Measurements from ENCODE around the gene HARBI1. TPM values are rescaled to one million over a fixed set of nuclear protein-coding genes. Genes with fewer than 3 reads are reported as not detected.

Gene HARBI1
- total and polyA plus RNA-seq, 7 experiments from 2014 or later, result 2.9 to 18.1 (median 7.5) TPM

GRCh38 chr11:46628961-46629360, 11.9 kb upstream of the HARBI1 start:
- Mint-ChIP-seq H3K9me3 (no peaks in the 10 kb centered on the region), H3K27ac (peak overlapping the region in 1 of 9 donors; percentile 7), H3K27me3 (no peaks in the 10 kb centered on the region), H3K36me3 (peaks cover 3 to 30% (median 14%) of the 10 kb centered on the region in 5 donors), H3K4me1 (peaks cover 10 to 39% (median 21%) of the 10 kb centered on the region in 7 donors), H3K4me3 (no peak overlapping the region)
- DNase-seq (no peak), ATAC-seq (no peak)
- Histone ChIP-seq H3K4me3 (ENCODE audit: low read length) (no peak overlapping the region), H3K27me3 (ENCODE audit: control insufficient read depth in 2 of 2, insufficient read depth in 2 of 2, low read length in 2 of 2) (no peaks in the 10 kb centered on the region), H3K9me3 (ENCODE audit: control insufficient read depth in 2 of 3, low read length in 3 of 3) (no peaks in the 10 kb centered on the region), H3K27ac (ENCODE audit: low read depth, low read length) (no peak overlapping the region), H3K36me3 (ENCODE audit: control insufficient read depth in 2 of 3, insufficient read depth in 3 of 3, low read length in 3 of 3) (peaks cover 3 to 58% (median 8%) of the 10 kb centered on the region in 3 experiments), H3K4me1 (ENCODE audit: control insufficient read depth in 2 of 2, insufficient read depth in 2 of 2, low read length in 2 of 2) (no peaks in the 10 kb centered on the region)
- POLR2A ChIA-PET, result no interaction called here
- intact Hi-C loops (cut with micrococcal nuclease), result no loop called here
- CTCF ChIA-PET, result no interaction called here

- peak overlapping the region in 1 of 10 donors; percentile 10 for H3K4me3 Mint-ChIP-seq
- H3K9me3 ChIP-seq (ENCODE audit: control insufficient read depth in 2 of 3, low read length in 3 of 3), result no peaks in the 10 kb centered on the region
- ChIA-PET CTCF (no interaction called here), POLR2A (interaction anchor here (0.6 to 1.0 kb wide), 2 partner anchors 8 to 269 kb away, joined by 4 read pairs; partner anchors contain the start of genes ATG13 and HARBI1)
- ATAC-seq, result no peak
- peaks cover 11 to 53% (median 36%) of the 10 kb centered on the region in 7 donors for H3K4me1 Mint-ChIP-seq
- peaks cover 0 to 31% (median 19%) of the 10 kb centered on the region in 5 donors for H3K36me3 Mint-ChIP-seq
- no peak overlapping the region for H3K27ac ChIP-seq (ENCODE audit: low read depth, low read length)
- no peaks in the 10 kb centered on the region for H3K4me1 ChIP-seq (ENCODE audit: control insufficient read depth in 2 of 2, insufficient read depth in 2 of 2, low read length in 2 of 2)
- H3K27me3 ChIP-seq (ENCODE audit: control insufficient read depth in 2 of 2, insufficient read depth in 2 of 2, low read length in 2 of 2), result no peaks in the 10 kb centered on the region
- H3K36me3 ChIP-seq (ENCODE audit: control insufficient read depth in 2 of 3, insufficient read depth in 3 of 3, low read length in 3 of 3), result peaks cover 7 to 52% (median 8%) of the 10 kb centered on the region in 3 experiments
- no peaks in the 10 kb centered on the region for H3K27me3 Mint-ChIP-seq
- peak overlapping the region in 2 of 9 donors; percentile 10 to 45 for H3K27ac Mint-ChIP-seq
- no peak for DNase-seq
- intact Hi-C loops (cut with micrococcal nuclease), result no loop called here
- H3K4me3 ChIP-seq (ENCODE audit: low read length), result no peak overlapping the region
- H3K9me3 Mint-ChIP-seq, result no peaks in the 10 kb centered on the region
Observed at GRCh38 chr11:46625406-46625805, 8.4 kb upstream of the HARBI1 start.

GRCh38 chr11:46618837-46619236, 1.8 kb upstream of the HARBI1 start:
- H3K4me1 ChIP-seq (ENCODE audit: control insufficient read depth in 2 of 2, insufficient read depth in 2 of 2, low read length in 2 of 2), result peaks cover 17 to 27% of the 10 kb centered on the region in 2 donors
- peak overlapping the region in 9 of 10 donors; percentile 93 to 99 (median 95) for H3K4me3 Mint-ChIP-seq
- peaks cover 0 to 18% (median 4%) of the 10 kb centered on the region in 3 experiments for H3K36me3 ChIP-seq (ENCODE audit: control insufficient read depth in 2 of 3, insufficient read depth in 3 of 3, low read length in 3 of 3)
- peaks cover 24 to 59% (median 42%) of the 10 kb centered on the region in 7 donors for H3K4me1 Mint-ChIP-seq
- H3K9me3 Mint-ChIP-seq, result peaks cover 0 to 5% (median 0%) of the 10 kb centered on the region in 11 donors
- H3K36me3 Mint-ChIP-seq, result peaks cover 0 to 14% (median 13%) of the 10 kb centered on the region in 5 donors
- intact Hi-C loops (cut with micrococcal nuclease), result loop anchor here (5.0 to 10.0 kb wide), 6 partner anchors 227 to 936 kb away; partner anchors contain the start of genes CELF1 (in 1 of the 2), CHRM4 (in 1 of the 2), CSTPP1 (in 1 of the 2) and DDB2 (in 1 of the 2)
- CTCF ChIA-PET, result interaction anchor here (0.7 to 1.6 kb wide), 5 partner anchors 11 to 129 kb away, joined by 3 to 6 read pairs (median 4); partner anchors contain the start of gene AMBRA1
- DNase-seq, result no peak
- H3K27me3 ChIP-seq (ENCODE audit: control insufficient read depth in 2 of 2, insufficient read depth in 2 of 2, low read length in 2 of 2), result no peaks in the 10 kb centered on the region
- H3K9me3 ChIP-seq (ENCODE audit: control insufficient read depth in 2 of 3, low read length in 3 of 3), result no peaks in the 10 kb centered on the region
- H3K27me3 Mint-ChIP-seq, result no peaks in the 10 kb centered on the region
- no peak for ATAC-seq
- peak overlapping the region in 7 of 9 donors; percentile 32 to 100 (median 95) for H3K27ac Mint-ChIP-seq
- H3K4me3 ChIP-seq (ENCODE audit: low read length), result no peak overlapping the region
- POLR2A ChIA-PET, result interaction anchor here (0.6 to 2.9 kb wide), 11 partner anchors 10 to 755 kb away, joined by 3 to 21 read pairs (median 4); partner anchors contain the start of genes AMBRA1, ARHGAP1 and ZNF408
- H3K27ac ChIP-seq (ENCODE audit: low read depth, low read length), result no peak overlapping the region

- Histone ChIP-seq H3K4me3 (ENCODE audit: low read length) (peak overlapping the region; percentile 99), H3K9me3 (ENCODE audit: control insufficient read depth in 2 of 3, low read length in 3 of 3) (no peaks in the 10 kb centered on the region), H3K27me3 (ENCODE audit: control insufficient read depth in 2 of 2, insufficient read depth in 2 of 2, low read length in 2 of 2) (no peaks in the 10 kb centered on the region), H3K36me3 (ENCODE audit: control insufficient read depth in 2 of 3, insufficient read depth in 3 of 3, low read length in 3 of 3) (peaks cover 0 to 16% (median 4%) of the 10 kb centered on the region in 3 experiments), H3K27ac (ENCODE audit: low read depth, low read length) (peak overlapping the region; percentile 100), H3K4me1 (ENCODE audit: control insufficient read depth in 2 of 2, insufficient read depth in 2 of 2, low read length in 2 of 2) (peaks cover 17 to 27% of the 10 kb centered on the region in 2 donors)
- Mint-ChIP-seq H3K9me3 (peaks cover 0 to 5% (median 0%) of the 10 kb centered on the region in 11 donors), H3K27ac (peak overlapping the region; percentile 95 to 100 (median 99)), H3K4me1 (peaks cover 26 to 59% (median 42%) of the 10 kb centered on the region in 7 donors), H3K27me3 (no peaks in the 10 kb centered on the region), H3K36me3 (peaks cover 0 to 14% (median 13%) of the 10 kb centered on the region in 5 donors), H3K4me3 (peak overlapping the region; percentile 93 to 99 (median 96))
- intact Hi-C loops (cut with micrococcal nuclease), result loop anchor here (1.0 to 10.0 kb wide), 24 partner anchors 24 to 1148 kb away; partner anchors contain the start of genes AMBRA1 (in 2 of the 2), ARHGAP1 (in 2 of the 2), DGKZ (in 2 of the 2) and CELF1 (in 1 of the 2)
- ATAC-seq (no peak), DNase-seq (no peak)
- ChIA-PET POLR2A (interaction anchor here (0.8 to 2.9 kb wide), 15 partner anchors 9 to 514 kb away, joined by 3 to 21 read pairs (median 3); partner anchors contain the start of genes AMBRA1, ARHGAP1, DGKZ and ZNF408), CTCF (interaction anchor here (0.7 to 1.6 kb wide), 12 partner anchors 10 to 378 kb away, joined by 3 to 6 read pairs (median 4); partner anchors contain the start of gene AMBRA1)
Observed at GRCh38 chr11:46617972-46618314, 916 bp upstream of the HARBI1 start.

GRCh38 chr11:46616551-46617133, 385 bp downstream of the HARBI1 start:
- DNase-seq, result peak in 2 of 9 donors; percentile 4 to 11
- peaks cover 17 to 27% of the 10 kb centered on the region in 2 donors for H3K4me1 ChIP-seq (ENCODE audit: control insufficient read depth in 2 of 2, insufficient read depth in 2 of 2, low read length in 2 of 2)
- peak overlapping the region; percentile 93 to 99 (median 96) for H3K4me3 Mint-ChIP-seq

GRCh38 chr11:46615756-46616155, 1.3 kb downstream of the HARBI1 start:
- H3K27ac ChIP-seq (ENCODE audit: low read depth, low read length), result no peak overlapping the region
- peaks cover 0 to 6% (median 0%) of the 10 kb centered on the region in 3 experiments for H3K36me3 ChIP-seq (ENCODE audit: control insufficient read depth in 2 of 3, insufficient read depth in 3 of 3, low read length in 3 of 3)
- H3K4me1 Mint-ChIP-seq, result peaks cover 23 to 43% (median 38%) of the 10 kb centered on the region in 7 donors
- CTCF ChIA-PET, result interaction anchor here (0.9 to 1.2 kb wide), 2 partner anchors 126 to 255 kb away, joined by 3 read pairs; no protein-coding TSS in a partner anchor
- peaks cover 0 to 5% (median 0%) of the 10 kb centered on the region in 11 donors for H3K9me3 Mint-ChIP-seq
- peaks cover 0 to 6% (median 0%) of the 10 kb centered on the region in 5 donors for H3K36me3 Mint-ChIP-seq
- H3K4me3 ChIP-seq (ENCODE audit: low read length), result no peak overlapping the region
- H3K4me1 ChIP-seq (ENCODE audit: control insufficient read depth in 2 of 2, insufficient read depth in 2 of 2, low read length in 2 of 2), result peaks cover 17 to 27% of the 10 kb centered on the region in 2 donors
- peak overlapping the region in 8 of 10 donors; percentile 36 to 99 (median 95) for H3K4me3 Mint-ChIP-seq
- H3K27me3 Mint-ChIP-seq, result no peaks in the 10 kb centered on the region
- intact Hi-C loops (cut with micrococcal nuclease), result loop anchor here (2.0 to 10.0 kb wide), 9 partner anchors 223 to 939 kb away; partner anchors contain the start of genes CELF1 (in 1 of the 2), CHRM4 (in 1 of the 2), CSTPP1 (in 1 of the 2) and DDB2 (in 1 of the 2)
- H3K27me3 ChIP-seq (ENCODE audit: control insufficient read depth in 2 of 2, insufficient read depth in 2 of 2, low read length in 2 of 2), result no peaks in the 10 kb centered on the region
- ATAC-seq, result no peak
- POLR2A ChIA-PET, result interaction anchor here (0.7 kb wide), 1 partner anchor 701 kb away, joined by 3 read pairs; no protein-coding TSS in a partner anchor
- H3K9me3 ChIP-seq (ENCODE audit: control insufficient read depth in 2 of 3, low read length in 3 of 3), result no peaks in the 10 kb centered on the region
- no peak for DNase-seq
- peak overlapping the region in 6 of 9 donors; percentile 19 to 99 (median 34) for H3K27ac Mint-ChIP-seq

More at GRCh38 chr11:46616551-46617133, 385 bp downstream of the HARBI1 start:
- CTCF ChIA-PET, result interaction anchor here (0.9 to 1.6 kb wide), 3 partner anchors 80 to 256 kb away, joined by 3 read pairs; no protein-coding TSS in a partner anchor
- no peak for ATAC-seq
- Histone ChIP-seq H3K36me3 (ENCODE audit: control insufficient read depth in 2 of 3, insufficient read depth in 3 of 3, low read length in 3 of 3) (peaks cover 0 to 13% (median 4%) of the 10 kb centered on the region in 3 experiments), H3K9me3 (ENCODE audit: control insufficient read depth in 2 of 3, low read length in 3 of 3) (no peaks in the 10 kb centered on the region), H3K4me3 (ENCODE audit: low read length) (peak overlapping the region; percentile 99), H3K27ac (ENCODE audit: low read depth, low read length) (peak overlapping the region; percentile 100), H3K27me3 (ENCODE audit: control insufficient read depth in 2 of 2, insufficient read depth in 2 of 2, low read length in 2 of 2) (no peaks in the 10 kb centered on the region)
- Mint-ChIP-seq H3K36me3 (peaks cover 0 to 12% (median 6%) of the 10 kb centered on the region in 5 donors), H3K27me3 (no peaks in the 10 kb centered on the region), H3K4me1 (peaks cover 23 to 51% (median 42%) of the 10 kb centered on the region in 7 donors), H3K27ac (peak overlapping the region; percentile 95 to 100 (median 99)), H3K9me3 (peaks cover 0 to 5% (median 0%) of the 10 kb centered on the region in 11 donors)
- intact Hi-C loops (cut with micrococcal nuclease), result loop anchor here (1.0 to 10.0 kb wide), 24 partner anchors 22 to 1150 kb away; partner anchors contain the start of genes AMBRA1 (in 2 of the 2), ARHGAP1 (in 2 of the 2), DGKZ (in 2 of the 2) and CELF1 (in 1 of the 2)
- POLR2A ChIA-PET, result interaction anchor here (0.6 to 2.9 kb wide), 7 partner anchors 9 to 90 kb away, joined by 3 to 21 read pairs (median 4); partner anchors contain the start of genes AMBRA1, ARHGAP1 and ZNF408
